KG1 (cell line): Measurements from ENCODE around the gene ZNF697.
"Not testable (repeated sequence)": the region's sequence is repeated elsewhere in the genome, so short reads cannot be mapped to it uniquely, and the experiment has no call there.

Source experiments
- DNase-seq: peaks from one replicate; lab custom pipeline; 2025; lab: John Stamatoyannopoulos, UW

ZNF697 gene

GRCh38 chr1:119631433-119632102, 16.5 kb downstream of the ZNF697 start:
- peak; percentile 29 for DNase-seq

- DNase-seq = no peak
Measured at GRCh38 chr1:119631086-119631432, 17.0 kb downstream of the ZNF697 start.

GRCh38 chr1:119626841-119627240, 21.2 kb downstream of the ZNF697 start:
- no peak for DNase-seq

GRCh38 chr1:119626011-119626545, 22.0 kb downstream of the ZNF697 start:
- no peak for DNase-seq

- DNase-seq = no peak
Measured at GRCh38 chr1:119623678-119624077, 24.4 kb downstream of the ZNF697 start.

- no peak for DNase-seq
Measured at GRCh38 chr1:119623193-119623515, 24.9 kb downstream of the ZNF697 start.

GRCh38 chr1:119622311-119623192, 25.5 kb downstream of the ZNF697 start:
- DNase-seq = no peak

GRCh38 chr1:119621705-119622104, 26.4 kb downstream of the ZNF697 start:
- no peak for DNase-seq

- no peak for DNase-seq
Measured at GRCh38 chr1:119617751-119618691, 30.0 kb downstream of the ZNF697 start.

GRCh38 chr1:119616748-119617147, 31.3 kb downstream of the ZNF697 start:
- not testable (repeated sequence) for DNase-seq

GRCh38 chr1:119615100-119615499, 33.0 kb downstream of the ZNF697 start:
- DNase-seq = not testable (repeated sequence)

- DNase-seq = peak; percentile 71
Measured at GRCh38 chr1:119613769-119614720, 34.0 kb downstream of the ZNF697 start.

- DNase-seq = no peak
Measured at GRCh38 chr1:119611701-119612113, 36.4 kb downstream of the ZNF697 start.

- DNase-seq = not testable (repeated sequence)
Measured at GRCh38 chr1:119608816-119609215, 39.2 kb downstream of the ZNF697 start.

GRCh38 chr1:119607087-119607807, 40.8 kb downstream of the ZNF697 start:
- peak; percentile 56 for DNase-seq

GRCh38 chr1:119606394-119606793, 41.7 kb downstream of the ZNF697 start:
- no peak for DNase-seq

- DNase-seq = no peak
Measured at GRCh38 chr1:119605686-119606085, 42.4 kb downstream of the ZNF697 start.

GRCh38 chr1:119605080-119605479, 43.0 kb downstream of the ZNF697 start:
- not testable (repeated sequence) for DNase-seq

- DNase-seq = no peak
Measured at GRCh38 chr1:119603695-119604094, 44.4 kb downstream of the ZNF697 start.

- not testable (repeated sequence) for DNase-seq
Measured at GRCh38 chr1:119603241-119603640, 44.8 kb downstream of the ZNF697 start.
